NCI-H1436 (cell line): ENCODE data around the gene TBC1D20.
"Not testable (repeated sequence)": the region's sequence is repeated elsewhere in the genome, so short reads cannot be mapped to it uniquely, and the experiment has no call there.

Experiments used
- DNase-seq: peaks from one replicate; lab custom pipeline; 2025; lab: John Stamatoyannopoulos, UW

The TBC1D20 gene, protein sequence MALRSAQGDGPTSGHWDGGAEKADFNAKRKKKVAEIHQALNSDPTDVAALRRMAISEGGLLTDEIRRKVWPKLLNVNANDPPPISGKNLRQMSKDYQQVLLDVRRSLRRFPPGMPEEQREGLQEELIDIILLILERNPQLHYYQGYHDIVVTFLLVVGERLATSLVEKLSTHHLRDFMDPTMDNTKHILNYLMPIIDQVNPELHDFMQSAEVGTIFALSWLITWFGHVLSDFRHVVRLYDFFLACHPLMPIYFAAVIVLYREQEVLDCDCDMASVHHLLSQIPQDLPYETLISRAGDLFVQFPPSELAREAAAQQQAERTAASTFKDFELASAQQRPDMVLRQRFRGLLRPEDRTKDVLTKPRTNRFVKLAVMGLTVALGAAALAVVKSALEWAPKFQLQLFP

GRCh38 chr20:462199-462991 lies at the start of gene TBC1D20:
Gene TBC1D20, minus strand, starts transcription at chr20:462533. Its CDS starts 128 bp downstream, at chr20:462405.
- peak; percentile 83 for DNase-seq

- not testable (repeated sequence) for DNase-seq
These were observed 48.2 kb upstream of the TBC1D20 start for GRCh38 chr20:510328-511057.

DNA sequence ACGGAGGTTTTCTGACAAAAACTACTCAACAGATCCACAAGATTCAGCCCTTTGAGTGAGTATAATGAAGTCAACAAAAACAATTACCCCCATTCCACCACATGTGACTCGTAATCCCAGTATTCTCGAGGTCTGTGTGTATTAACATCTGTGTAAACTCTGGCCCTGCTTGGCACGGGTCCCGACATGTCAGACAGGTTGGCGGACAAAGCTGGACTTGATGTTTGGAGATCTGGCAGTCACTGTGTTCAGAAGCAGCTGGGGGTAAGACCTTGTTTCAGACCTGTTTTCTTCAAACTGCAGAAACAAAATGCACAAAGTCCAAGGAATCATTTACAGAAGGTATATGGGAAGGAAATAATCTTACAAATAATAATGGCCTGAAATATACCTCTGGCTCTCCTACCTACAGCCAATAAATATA lies 46.0 kb upstream of the TBC1D20 start:
- not testable (repeated sequence) for DNase-seq

DNA sequence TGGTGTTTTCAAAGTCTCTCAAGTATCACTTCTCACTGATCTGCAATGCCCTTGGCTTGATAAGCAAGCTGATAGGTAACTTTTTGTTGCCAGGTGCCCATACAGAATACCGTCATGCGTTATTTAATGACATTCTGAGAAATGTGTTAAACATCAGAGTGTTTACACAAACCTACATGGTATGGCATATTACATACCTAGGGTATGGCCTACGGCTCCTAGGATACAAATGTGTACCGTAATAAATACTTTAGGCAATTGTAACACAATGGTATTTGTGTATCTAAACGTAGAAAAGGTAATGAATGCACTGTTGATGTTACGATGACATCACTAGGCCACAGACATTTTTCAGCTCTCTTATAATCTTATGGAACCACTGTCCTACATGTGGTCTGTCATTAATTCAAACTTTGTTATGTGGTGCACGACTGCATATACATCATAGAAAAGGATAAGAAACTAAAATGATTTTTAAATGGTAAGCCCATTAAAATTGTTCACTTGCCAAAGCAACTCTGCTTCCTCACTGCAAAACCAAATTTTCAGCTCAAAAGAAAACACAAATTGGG lies 45.5 kb upstream of the TBC1D20 start:
- DNase-seq: no peak

DNA sequence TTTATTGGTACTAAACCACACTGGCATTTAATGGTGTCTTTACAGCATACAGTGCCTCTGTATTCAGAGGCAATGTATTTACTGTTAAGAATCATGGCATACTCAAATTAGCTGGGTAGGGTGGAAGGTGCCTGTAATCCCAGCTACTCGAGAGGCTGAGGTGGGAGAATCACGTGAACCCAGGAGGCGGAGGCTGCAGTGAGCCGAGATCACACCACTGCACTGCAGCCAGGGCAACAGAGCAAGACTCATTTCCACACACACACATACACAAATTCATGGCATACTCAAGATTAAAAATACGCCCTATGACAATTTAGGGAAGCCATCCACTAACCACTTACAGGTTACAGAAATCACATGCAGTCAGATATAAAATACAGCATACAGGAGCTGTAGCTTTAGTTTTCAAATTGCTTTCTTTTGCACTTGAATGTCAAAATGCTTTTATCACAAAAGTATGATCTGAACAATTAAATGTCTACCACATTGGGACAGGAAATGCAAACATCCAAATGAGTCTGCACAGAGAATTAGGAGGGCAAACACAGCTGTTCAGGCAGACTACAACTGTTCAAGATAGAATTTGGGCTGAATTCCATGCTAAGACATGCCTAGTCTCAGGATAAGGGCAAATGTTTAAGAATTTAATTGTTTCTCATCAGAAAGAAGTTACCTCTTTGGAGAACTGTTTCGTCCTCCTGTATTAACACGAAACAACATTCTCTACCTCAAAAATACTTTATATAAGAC lies 44.8 kb upstream of the TBC1D20 start:
- no peak for DNase-seq

DNA sequence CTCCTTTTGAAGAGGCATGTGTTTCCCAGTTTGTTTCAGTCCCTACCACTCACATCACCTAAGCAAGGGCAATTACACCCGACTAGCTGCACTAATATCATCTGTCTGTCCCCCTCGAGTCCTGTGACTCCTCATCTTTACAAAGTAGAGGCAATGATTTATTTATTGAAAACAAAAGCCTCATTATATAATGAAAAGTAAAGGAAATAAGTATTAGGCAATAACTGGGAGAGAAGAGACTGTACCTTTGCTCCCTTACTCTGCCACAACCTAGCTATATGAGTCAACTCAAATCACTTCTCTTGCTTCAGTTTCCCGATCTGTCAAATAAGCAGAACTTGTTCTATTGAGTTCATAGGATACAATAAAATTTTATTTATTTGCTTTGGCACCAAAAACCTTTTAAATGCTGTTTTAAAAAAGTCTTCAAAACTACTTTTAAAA lies 42.3 kb upstream of the TBC1D20 start:
- no peak for DNase-seq

GRCh38 chr20:503048-503737 lies 40.9 kb upstream of the TBC1D20 start:
- no peak for DNase-seq

DNA sequence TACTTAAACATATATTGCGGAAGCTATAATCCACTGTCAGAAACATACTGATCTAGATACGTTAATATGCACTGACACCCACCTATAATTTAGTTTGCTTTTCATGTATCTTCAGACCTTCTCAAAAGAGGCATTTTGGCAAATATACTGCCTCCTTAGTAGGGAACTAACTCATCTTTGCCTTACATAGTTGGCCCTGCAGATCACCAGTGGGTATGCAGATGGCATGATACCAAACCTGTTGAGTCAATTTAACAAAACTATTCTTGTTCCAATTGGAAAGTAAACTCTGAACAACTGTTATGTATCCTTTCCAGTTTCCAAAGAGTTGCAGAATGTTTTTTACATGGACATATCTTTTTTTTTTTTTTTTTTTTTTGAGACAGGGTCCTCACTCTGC lies 35.6 kb upstream of the TBC1D20 start:
- DNase-seq: no peak

DNA sequence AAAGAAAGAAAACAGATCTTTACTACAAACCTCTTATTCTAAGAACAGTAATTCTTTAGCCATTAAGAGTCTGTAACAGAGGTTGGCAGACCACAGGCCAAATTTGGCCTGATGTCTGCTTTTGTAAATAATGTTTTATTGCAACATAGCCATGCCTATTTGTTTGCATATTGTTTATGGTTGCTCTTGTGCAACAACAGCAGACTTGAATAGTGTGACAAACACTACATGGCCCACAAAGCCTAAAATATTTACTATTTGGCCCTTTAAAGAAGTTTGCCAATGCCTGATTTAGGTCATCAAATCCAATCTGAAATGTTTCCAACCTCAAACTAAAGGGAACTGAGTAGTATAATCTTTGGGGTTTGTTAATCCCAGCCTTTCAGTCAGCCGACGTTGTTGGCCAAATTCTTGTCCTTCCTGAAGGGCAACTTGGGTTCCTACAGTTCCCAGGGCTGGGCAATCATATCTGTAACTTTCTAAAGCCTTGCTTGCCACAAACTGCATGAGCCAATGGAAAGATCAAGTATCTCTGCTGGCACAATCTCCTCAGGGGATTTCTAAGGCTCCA lies 33.9 kb upstream of the TBC1D20 start:
- no peak for DNase-seq

GRCh38 chr20:492159-492558 lies 29.8 kb upstream of the TBC1D20 start:
- DNase-seq: no peak

DNA sequence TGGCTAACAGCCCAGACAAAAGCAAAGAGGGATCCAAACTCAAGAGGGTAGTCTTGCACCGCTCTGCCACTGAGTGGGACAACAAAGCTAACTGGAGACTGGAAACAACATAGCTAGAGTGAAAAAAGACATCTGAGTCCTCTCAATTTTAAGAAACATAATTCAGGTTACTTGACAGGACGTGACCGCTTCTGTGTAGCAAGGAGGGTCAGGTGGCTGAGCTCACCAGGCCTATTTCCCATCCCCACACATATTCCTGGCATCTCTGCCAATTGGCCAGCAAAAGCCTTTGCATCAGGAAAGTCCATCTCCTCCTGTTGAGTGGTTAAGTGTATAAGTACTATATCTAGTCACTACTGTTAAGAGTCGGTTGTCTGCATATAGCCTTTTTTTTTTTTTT lies 25.3 kb upstream of the TBC1D20 start:
- DNase-seq: no peak

DNA sequence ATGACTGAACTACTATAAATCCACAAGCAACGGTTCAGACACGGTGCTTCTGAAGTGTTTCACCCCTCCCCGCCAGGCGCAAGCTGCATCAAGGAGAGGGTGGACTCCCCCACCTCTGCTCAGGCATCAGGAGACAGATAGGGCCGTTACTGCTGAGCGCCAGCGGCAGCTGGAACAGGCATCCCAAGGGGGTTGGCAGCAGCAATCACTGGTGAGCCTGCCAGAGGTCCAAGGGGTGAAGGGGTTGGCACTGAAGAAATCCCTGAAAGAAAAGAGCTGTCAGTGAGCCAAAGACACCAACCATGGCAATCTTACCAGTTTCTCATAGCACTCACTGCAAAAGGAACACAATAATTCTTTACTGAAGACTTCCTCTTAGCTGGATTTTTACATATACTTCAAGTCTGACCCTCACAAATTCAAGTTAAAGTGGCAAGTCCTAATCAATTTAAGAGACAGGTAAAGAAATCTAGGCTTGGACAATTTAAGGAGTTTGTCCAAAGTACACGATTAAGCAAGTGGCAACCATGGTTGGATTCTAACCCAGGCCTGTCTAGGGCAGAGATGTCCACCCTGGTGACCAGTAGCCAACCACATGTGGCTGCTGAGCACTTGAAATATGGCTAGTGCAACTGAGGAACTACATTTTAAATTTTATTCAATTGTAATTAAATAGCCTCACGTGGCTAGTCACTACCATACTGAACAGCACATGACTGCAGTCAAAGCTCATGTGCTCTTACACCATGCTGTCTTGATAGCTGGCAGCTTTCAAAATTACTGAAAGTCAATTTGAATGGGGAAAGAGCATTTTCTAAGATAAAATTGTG lies 21.7 kb upstream of the TBC1D20 start:
- DNase-seq: no peak

- DNase-seq: no peak
These were observed 18.8 kb upstream of the TBC1D20 start for GRCh38 chr20:481167-481566.

DNA sequence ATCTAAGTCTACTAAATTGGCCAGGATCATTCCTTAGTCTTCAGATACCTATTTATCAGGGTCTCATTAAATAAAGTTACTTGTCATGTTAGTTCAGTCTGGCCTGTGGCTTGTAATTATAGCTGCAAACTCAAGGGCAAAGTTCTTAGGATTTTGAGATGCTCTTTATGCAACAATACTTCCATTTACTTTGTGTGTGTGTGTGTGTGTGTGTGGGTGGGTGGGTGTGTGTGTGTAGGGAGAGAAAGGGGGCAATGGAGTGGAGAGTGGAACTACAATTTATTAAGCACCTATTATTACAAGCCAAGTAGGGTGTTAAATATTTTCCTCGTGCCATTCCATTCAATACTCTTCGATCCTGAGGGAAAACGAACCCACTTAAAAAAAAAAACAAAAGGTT lies 17.7 kb upstream of the TBC1D20 start:
- DNase-seq: no peak

- DNase-seq: no peak
These were observed 17.2 kb upstream of the TBC1D20 start for GRCh38 chr20:479487-479886.

DNA sequence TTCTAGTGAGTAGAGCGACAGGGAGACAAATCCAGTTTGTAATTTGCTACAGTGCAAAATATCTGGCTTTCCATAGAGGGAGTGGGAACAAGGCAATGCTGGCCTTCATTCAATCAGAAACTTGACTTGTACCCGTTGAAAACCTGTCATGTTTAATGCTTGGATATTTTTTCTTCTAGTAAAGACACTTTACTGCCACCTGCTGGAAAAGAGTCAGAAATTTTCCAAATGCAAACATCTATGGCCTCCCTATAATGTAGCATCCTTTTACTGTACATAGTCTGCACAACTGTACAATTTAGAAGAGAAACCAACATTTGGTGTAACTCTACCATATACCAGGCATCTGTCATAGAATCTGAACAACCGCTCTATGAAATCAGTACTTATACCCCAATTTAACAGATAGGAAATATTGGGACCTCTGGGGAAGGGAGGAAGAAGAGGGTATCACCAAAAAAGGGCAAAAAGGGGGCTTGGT lies 16.7 kb upstream of the TBC1D20 start:
- DNase-seq: peak; percentile 64

DNA sequence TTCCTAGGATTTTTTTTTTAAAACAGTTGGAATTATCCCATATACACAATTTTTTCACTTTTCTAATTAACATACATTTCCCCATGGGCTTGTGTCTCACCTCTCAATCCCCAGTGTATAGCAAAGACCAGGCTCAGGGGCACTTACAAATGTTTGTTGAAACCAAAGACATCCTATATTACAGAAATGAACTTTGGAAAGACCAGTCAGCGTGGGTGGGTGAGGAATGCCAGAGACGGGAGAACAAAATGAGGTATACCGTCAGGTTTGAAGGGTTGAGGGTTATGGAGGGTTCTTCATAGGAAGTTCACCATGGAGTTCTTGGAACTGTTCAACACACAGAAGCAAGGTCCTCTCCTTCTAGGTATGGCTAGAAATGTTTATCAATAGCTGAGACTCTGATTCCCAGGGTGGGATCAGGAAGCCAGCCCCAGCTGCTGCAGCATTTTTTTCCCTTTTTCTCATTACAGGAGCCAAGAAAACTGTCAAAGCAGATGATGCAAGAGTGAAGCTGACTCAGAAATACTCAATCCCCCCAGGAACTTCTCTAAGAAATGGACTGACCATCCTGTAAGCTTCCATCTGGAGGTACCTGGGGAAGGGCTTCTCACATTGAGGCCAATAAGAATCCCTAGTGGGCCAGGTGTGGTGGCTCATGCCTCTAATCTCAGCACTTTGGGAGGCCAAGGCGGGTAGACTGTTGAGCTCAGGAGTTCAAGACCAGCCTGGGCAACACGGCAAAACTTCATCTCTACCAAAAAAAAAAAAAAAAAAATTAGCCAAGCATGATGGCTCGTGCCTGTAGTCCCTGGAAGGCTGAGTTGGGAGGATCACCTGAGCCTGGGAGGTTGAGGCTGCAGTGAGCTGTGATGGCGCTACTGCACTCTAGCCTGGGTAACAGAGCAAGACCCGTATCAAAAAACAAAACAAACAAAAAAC lies 15.9 kb upstream of the TBC1D20 start:
- no peak for DNase-seq

- DNase-seq: not testable (repeated sequence)
These were observed 14.4 kb upstream of the TBC1D20 start for GRCh38 chr20:476561-477249.
